ENCODE measurements around the gene FGF5.
A peak's percentile ranks its signal among the peaks of the same experiment; 100 is the strongest.
"Not testable (repeated sequence)": the region's sequence is repeated elsewhere in the genome, so short reads cannot be mapped to it uniquely, and the experiment has no call there.

Gene FGF5

DNA sequence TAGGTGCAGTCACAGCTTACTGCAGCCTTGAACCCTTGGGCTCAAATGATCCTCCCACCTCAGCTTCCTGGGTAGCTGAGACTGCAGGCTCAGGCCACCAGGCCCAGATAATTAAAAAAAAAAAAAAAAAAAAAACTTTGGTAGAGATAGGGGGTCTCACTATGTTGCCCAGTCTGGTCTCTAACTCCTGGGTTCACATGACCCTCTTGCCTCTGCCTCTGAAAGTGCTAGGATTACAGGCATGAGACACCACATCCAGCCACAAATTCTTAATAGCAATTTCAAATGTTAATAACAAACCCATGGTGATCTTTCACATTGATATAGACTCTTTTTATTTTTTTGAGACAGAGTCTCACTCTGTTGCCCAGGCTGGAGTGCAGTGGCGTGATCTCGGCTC, 12.3 kb upstream of the FGF5 start:
- no peak for DNase-seq (ENCODE audit: low spot score)

DNA sequence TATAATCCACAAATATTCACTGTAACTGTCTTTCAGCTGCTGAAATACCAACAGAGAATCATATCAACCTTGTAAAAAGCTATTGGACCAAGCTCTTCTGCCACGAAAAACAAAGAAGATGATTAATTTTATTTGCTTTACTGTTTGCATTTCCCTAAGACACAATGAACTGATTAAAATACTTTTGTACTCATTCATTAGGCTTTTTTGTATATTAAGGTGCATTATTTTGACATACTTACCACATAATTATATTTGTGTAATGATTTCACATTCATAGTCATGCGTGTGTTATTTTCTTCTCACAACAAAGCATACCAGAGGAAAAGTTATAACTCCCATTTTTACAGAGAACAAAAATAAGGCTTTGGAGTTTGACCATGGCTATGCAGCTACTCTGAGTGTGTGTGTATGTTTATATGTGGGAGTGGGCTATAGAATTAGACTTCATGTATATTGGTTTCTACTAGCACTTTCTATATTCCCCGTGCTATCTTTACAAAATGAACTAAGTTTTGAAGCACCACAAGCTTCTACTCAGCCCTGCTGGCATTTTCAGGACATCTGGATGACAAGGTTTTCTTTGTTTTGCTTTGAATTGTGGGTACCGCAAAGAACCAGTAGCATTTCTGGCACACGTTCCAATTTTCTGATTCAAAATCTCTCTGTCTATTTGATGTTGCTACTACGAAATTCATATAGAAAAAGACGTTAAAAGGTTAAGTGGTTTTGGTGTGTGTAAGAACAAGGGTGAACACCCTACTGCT, 11.0 kb upstream of the FGF5 start:
- DNase-seq (ENCODE audit: low spot score): no peak

DNA sequence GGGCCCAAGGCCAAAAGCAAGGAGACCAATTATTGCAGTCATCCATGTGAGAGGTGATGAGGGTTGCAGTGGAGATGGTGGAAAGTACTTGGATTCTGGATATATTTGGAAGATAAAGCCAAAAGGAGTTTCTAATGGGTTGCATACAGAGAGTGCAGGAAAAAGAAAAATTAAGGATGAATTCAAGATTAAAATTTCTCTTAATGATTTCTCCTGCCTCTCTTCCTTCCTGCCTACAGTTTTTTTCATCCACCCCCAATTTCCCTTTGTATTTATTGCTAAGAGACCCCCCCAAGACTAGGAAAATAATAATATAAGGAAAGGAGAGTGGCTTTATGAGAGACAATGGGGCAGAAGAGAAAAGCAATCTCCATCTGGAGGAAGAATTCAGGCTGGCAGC, 8.6 kb upstream of the FGF5 start:
- DNase-seq (ENCODE audit: low spot score): no peak

DNA sequence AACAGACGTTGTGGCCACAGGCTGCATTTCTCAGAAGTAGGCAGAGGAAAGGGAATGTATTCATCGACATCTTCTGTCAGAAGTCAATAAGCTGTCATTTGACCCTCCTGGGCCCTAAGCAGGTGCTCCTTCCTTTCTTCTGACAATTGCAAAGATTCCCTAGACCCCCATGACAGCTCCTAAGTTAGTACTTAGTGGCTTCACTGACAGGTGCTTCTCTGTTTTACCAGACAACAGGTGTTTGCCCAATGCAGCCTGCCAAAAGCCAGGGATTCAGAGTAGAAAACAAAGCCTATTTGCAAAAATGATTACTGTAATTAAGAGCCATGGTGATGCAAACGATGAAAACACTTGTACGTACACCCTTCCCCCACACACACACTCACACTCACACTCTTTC, 7.5 kb upstream of the FGF5 start:
- DNase-seq (ENCODE audit: low spot score): no peak

DNA sequence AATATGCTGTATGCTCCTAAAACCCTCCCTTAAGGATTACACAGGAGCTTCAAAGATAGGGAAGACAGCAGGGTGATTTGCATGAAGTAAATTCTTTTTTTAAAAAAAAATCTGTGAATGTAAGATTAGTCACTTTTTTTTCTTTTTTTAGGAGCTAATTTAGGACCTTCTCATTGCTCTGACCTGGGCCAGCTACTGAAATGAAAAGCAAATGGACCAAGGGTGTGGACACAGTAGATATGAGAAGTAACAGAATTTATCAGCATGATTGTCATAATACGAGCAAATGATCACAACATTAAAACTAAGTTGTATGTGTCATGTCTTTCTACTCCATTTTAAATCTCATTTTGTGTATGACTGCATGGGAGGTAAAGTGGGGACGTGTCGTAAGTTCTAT, 6.6 kb upstream of the FGF5 start:
- no peak for DNase-seq (ENCODE audit: low spot score)

DNA sequence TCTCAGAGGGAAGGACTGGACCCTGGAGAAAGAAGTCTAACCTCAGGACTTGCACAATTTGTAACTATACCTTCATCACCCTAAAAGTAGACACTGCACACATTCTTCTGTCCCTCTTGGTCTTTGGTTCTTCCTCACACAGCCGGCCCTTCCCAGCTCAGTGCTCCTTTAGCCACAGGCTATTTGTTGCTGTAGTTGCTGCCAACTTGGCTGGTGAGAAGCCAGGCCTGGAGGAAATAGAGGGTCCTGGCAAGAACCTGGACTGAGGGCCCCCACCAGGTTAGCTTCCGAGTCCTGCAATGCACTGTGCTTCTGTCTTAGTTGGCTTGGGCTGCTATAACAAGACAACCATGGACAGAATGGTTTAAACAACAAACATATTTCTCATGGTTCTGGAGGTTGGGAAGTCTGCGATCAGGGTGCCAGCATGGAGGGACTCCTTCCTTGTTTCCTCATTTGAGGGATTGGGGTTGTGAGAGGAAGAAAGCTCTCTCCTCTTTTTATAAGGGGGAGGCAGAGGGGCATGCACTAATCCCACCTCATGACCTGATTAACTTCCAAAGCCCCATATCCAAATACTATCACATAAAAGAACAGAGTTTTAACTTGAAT, 4.4 kb upstream of the FGF5 start:
- no peak for DNase-seq (ENCODE audit: low spot score)

DNA sequence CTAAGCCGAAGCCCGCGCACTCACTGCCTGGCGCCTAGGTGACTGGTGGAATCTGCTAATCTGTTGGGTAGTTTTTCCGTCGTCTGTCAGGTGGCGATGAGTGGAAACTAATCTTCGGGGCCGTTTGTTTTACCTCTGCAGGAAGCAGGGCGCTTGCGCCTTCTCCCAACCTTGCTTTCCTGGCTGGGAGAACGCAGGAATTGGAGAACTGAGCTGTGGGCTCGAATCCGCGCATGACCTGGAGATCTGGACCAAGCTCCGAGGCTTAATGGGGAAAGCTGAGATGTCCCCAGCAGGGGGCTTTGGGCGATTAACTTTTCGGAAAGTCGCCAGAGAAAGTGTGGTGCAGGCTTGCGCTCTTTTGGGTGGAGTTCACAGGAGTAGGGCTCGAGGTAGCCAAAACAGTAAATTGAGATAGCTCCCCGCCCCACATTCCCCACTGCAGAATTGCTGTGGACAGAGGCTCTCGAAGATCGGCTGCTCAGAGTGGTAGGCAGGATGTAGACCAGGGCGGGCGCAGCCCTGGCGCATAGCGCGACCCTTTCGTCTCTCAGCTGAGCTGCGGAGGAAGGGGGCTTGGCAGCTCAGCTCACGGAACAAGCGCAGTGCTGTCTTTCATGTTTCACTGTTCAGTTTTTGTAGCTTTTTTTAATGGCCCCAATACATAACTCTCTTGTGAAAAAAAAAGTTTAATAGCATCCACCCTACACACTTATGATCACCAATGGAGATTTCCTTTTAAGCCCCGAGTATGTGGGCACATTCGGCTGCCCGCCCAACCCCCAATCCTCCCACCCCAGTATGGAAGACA, 2.7 kb upstream of the FGF5 start:
- DNase-seq (ENCODE audit: low spot score): no peak

DNA sequence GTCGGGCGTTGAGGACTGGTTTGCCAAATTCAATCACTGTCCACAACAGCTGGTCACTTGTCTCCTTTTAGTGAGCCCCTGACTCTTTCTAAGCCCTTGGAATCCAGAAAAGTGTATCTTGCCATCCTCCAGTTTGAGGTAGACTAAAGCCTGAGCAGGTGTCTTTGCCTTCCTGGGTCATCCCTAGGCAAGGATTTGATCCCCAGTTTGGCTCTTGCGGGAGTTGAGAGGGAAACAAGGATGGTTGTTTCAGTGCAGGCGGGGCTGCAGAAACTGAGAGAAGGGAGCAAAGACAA, 2.2 kb upstream of the FGF5 start:
- no peak for DNase-seq (ENCODE audit: low spot score)

DNA sequence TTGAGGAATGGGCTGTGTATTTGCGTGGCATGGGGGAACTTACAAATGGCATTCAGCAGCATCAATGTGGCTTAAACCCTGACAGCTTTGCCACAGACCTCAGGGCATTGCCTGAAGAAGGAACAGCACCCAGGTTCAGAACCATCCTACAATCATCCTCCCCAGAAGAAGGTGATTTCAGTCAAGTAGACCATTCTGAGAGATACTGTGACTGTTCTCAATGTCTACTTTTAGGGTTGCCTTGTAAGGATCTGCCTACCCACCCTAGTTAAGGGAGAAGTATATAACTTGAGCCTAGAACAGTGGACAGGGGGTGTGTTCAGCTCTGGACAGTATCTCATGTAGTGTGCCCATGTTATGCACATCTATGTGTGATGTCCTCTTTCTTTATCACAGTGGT, 1.6 kb upstream of the FGF5 start:
- DNase-seq (ENCODE audit: low spot score): no peak

DNA sequence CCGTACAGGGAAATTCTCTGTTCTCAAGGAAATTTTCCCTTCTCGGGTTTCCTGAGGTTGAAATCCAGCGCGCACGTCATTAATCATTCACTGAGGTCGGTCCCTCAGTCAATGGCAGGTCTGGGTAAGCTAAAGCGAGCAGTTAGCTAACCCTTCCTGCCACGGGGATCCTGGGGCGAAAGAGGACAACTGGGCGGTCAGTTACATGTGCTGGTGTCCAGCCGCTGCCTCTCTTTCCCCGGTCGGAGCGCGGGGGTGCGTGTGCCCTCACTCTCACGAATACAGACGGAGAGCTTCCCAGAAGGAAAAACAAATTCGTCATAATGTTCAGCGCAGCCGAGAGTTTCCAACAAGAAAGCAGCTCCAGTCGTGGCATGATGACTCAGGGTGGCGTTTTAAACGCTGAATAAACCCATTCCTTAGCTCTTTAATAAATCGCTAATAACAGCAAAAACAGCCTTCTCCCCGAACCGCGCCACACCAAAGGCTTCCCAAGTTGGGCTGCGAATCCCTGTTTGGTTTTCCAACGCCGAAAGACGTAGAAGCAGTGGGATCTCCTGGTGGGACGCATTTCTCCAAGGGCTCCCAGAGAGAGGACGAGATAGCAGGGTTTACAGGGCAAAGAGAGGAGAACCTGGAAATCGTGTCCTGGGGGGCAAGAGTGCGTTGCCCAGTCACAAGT, 752 bp upstream of the FGF5 start:
- peak; percentile 58 for DNase-seq (ENCODE audit: low spot score)

DNA sequence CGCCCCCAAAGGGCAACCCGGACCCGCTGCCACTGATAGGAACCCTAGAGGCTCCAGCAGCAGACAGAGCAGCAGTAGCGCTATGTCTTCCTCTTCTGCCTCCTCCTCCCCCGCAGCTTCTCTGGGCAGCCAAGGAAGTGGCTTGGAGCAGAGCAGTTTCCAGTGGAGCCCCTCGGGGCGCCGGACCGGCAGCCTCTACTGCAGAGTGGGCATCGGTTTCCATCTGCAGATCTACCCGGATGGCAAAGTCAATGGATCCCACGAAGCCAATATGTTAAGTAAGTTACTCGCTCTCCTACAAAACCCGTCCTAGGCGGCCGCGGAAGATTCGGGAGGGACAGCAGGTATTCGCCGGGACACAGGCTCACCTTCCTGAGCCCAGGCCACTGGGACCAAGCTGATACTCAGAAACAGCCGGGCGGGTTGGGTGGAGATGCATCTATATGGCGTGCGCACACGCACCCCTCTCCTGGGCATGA, 477 bp downstream of the FGF5 start:
- DNase-seq (ENCODE audit: low spot score): no peak

DNA sequence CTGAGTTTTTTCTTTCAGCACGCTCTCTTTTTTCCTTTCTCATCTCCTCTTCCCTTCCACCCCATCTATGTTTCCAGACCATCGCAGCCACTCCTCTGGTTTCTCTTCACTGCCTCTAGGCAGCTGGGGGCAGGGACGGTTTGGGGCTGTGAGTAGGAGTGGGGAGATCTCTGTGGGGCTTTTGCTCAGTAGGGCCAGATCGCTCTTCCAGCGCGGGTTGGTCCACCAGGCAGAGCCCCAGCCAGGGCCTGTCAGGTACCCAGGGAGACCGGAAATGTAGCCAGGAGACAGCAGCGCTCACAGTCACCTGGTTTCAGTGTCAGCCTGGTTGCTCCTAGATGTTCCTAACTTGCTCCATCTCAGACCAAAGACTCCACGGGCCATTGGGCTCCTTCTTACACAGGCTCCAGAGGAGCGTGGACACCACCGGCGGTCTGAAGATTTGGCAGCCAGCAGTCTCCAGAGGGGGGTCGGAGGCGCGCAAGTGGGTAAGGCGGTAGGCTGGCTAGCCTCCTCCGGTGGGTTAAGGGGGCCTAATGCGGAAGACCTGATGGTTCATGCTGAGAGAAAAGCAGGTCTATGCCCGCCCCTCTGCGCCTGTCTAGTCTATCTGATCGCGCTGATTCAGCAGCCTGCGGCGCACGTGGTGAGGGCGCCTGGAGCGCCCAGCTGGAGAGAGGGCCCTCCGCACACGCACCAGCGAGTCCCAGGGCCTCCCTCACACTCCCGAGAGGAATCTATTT, 1.8 kb downstream of the FGF5 start:
- peak; percentile 53 for DNase-seq (ENCODE audit: low spot score)

DNA sequence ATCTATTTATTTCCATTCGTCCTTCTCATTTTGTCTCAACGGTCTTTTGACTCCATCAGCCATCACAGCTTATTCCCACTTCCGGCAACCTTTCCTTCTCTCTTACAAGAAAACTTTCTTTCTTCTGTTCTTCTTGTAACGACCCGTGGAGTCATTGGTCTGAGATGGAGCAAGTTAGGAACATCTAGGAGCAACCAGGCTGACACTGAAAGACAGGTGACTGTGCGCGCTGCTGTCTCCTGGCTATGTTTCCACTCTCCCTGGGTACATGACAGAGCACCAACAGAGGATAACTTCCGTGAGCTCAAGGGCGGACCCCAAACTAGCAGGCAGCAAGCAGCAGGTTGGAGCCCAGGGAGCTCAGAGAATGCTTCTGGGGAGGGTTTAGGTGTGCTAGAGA, 2.5 kb downstream of the FGF5 start:
- no peak for DNase-seq (ENCODE audit: low spot score)

DNA sequence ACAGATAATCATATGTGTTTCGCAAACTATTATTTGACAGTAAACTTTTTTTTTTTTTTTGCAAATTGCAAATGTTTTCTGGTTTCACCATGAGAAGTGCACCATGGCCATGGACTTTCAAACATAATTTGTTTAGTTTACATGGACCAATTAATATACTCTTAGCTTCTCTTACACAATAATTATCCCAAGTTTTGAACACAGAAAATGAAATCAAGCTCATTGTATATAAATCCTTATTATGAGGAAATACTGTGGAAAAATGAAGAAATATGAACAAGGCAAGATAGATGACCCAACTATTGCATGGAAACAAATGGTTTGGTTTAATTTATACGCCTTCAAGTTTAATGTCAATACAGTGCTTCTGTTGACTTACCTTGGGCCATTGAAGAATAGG, 3.9 kb downstream of the FGF5 start:
- no peak for DNase-seq (ENCODE audit: low spot score)

DNA sequence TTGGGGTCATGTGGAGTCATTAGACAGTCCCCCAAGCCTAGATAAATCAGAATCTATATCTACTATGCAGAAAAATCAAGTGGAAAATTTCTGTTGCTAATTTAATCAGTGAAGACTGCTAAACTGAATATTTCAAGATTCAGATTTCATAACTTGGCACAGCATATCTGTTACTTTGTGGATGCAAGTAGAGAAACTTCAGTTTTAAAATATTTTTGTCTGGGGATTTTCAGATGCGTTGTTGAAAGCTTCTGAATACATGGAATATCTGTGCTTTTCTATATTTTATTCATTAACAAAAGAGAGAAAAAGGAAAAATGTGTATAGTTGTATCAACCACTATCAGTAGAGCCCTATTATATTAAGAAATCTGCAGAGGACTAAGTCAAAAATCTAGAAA, 4.4 kb downstream of the FGF5 start:
- DNase-seq (ENCODE audit: low spot score): no peak

DNA sequence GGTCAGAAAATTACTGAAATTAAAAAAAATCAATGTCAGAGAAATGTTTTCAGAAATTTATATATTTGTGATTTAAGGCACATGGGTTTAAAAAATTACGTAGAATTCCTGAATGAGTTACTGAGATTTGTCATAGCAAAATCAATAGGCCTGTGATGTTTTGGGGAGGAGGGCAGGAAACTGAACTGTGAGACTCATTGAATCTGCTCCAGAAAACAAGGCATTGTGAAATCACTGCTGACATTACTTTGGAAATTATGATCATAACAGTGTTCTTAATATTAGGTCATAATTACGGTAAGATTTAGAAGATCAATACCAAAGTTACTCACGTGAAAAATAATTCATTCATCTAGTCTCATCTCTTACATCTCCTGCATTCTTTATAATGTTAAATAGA, 5.3 kb downstream of the FGF5 start:
- no peak for DNase-seq (ENCODE audit: low spot score)

DNA sequence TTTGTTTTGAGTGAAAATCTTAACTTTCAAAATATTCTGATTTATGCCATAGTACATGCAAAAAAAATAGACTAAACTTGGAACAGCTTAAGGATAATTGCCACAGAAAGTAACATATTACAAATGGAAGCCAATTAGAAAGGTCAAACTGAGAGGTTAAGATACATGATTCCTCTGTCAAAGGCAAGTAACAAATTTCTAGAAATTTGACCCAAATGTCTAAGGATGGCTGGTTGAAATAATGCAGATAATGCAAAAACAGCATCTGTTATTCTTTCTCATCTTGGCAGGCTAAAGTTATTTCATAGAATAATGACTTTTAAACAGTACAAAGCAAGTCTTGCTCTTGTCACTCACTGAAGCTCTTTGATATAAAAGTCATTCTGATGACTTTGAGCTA, 10.5 kb downstream of the FGF5 start:
- no peak for DNase-seq (ENCODE audit: low spot score)

DNA sequence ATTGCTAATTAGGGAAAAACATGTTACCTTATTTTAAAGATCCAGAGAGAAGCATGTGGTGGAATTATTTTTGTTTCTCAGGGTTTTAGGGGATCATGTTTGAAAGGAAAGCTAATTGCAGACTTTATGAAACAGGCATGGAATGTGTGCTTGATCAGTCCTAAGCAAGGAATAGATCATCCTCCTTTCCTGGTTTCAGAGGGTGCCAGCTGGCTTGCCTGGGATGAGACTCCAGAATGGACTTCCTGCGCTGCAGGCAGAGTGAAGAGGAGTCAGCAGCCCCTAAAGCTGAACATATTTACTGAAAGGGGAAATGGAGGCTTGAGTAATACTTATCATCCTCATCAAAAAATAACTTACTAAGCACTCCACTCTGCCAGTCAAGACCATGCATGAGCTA, 13.3 kb downstream of the FGF5 start:
- no peak for DNase-seq (ENCODE audit: low spot score)

DNA sequence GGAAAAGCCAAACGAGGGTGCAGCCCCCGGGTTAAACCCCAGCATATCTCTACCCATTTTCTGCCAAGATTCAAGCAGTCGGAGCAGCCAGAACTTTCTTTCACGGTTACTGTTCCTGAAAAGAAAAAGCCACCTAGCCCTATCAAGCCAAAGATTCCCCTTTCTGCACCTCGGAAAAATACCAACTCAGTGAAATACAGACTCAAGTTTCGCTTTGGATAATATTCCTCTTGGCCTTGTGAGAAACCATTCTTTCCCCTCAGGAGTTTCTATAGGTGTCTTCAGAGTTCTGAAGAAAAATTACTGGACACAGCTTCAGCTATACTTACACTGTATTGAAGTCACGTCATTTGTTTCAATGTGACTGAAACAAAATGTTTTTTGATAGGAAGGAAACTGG, 20.0 kb downstream of the FGF5 start:
- DNase-seq (ENCODE audit: low spot score): no peak

DNA sequence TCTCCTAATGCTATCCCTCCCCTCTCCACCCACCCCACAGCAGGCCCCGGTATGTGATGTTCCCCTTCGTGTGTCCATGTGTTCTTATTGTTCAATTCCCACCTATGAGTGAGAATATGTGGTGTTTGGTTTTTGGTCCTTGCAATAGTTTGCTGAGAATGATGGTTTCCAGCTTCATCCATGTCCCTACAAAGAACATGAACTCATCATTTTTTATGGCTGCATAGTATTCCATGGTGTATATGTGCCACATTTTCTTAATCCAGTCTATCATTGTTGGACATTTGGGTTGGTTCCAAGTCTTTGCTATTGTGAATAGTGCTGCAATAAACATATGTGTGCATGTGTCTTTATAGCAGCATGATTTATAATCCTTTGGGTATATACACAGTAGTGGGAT, 24.2 kb downstream of the FGF5 start:
- not testable (repeated sequence) for DNase-seq (ENCODE audit: low spot score)

DNA sequence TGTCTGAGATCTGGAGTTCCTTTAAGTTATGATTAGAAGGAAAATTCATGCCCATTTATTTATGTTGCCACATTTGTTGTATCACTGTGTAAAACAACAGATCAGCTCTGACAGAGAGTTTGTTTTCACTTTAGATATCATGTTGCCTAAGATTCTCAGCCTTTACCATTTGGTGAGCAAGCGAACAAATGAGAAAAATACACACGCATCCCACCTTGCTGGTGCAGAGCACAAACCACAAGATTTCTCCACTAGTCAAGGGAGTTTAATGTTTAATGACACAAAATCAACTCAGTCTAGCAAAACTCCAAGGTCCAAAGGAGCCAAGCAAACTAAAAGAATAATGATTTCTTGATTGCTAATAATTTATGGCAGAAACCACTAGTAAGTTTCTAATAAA, 27.7 kb downstream of the FGF5 start:
- DNase-seq (ENCODE audit: low spot score): no peak

DNA sequence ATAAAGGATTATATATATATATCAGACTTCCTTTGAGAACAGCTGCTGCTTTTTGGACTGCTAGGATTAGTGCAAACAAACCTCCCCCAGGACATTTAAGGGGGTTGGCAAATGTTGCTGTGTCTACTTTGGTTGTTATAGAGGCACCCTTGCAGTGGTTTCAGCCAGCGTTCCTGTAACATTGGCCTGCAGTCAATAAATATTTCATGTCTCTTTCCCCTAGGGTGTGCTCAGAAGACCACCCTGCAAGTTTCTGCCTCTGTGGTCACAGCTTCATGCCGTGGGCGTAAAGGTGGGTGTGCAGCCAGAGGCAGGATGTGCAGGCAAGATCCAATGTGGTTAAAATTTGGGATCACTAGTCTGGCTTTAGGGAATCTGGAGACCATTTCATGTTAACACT, 28.9 kb downstream of the FGF5 start:
- no peak for DNase-seq (ENCODE audit: low spot score)

Data from hepatic stellate cell (primary cell).